Measurements from ENCODE around the gene SLC37A1. TPM values are rescaled to one million over a fixed set of nuclear protein-coding genes. Genes with fewer than 3 reads are reported as not detected.

SLC37A1 gene
- total RNA-seq, 4 donors from 2014 or later = 2.3 to 8.8 (median 6.3) TPM

- no peak overlapping the region for H3K4me3 ChIP-seq
- H3K27ac ChIP-seq = no peak overlapping the region
- TF ChIP-seq CTCF (IDR thresholded peaks at IDR 0.05) (no peak), POLR2A (IDR thresholded peaks at IDR 0.05) (no peak)
- no peaks in the 10 kb centered on the region for H3K27me3 ChIP-seq
- H3K9me3 ChIP-seq = no peaks in the 10 kb centered on the region
- intact Hi-C loops (cut with DNase I; ENCODE audit: low total_unique reads) = no loop called here
- DNase-seq = no peak
- H3K36me3 ChIP-seq = no peaks in the 10 kb centered on the region
- no peaks in the 10 kb centered on the region for H3K4me1 ChIP-seq
Observed at GRCh38 chr21:42471206-42471605, 42.4 kb upstream of the SLC37A1 start.

- no peaks in the 10 kb centered on the region for H3K36me3 ChIP-seq
- no peaks in the 10 kb centered on the region for H3K4me1 ChIP-seq
- no peaks in the 10 kb centered on the region for H3K9me3 ChIP-seq
- TF ChIP-seq POLR2A (IDR thresholded peaks at IDR 0.05) (no peak), CTCF (IDR thresholded peaks at IDR 0.05) (no peak)
- no peak overlapping the region for H3K27ac ChIP-seq
- intact Hi-C loops (cut with DNase I; ENCODE audit: low total_unique reads) = no loop called here
- no peak overlapping the region for H3K4me3 ChIP-seq
- H3K27me3 ChIP-seq = no peaks in the 10 kb centered on the region
- no peak for DNase-seq
Observed at GRCh38 chr21:42471716-42472330, 41.8 kb upstream of the SLC37A1 start.

DNA sequence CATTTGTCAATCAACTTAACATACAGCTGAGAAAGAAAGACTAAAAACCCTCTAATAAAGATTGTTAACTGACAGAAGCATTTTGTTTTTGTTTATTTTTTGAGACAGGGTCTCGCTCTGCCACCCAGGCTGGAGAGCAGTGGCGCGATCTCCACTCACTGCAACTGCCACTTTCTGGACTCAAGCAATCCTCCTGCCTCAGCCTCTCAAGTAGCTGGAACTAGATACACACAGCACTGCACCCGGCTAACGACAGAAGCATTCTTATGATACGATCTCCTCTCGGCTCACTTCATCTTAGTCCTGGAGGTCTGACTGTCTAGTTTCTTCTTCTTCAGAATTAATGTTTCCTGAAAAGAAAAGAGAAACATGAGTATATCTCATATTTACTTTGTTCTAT, 41.1 kb upstream of the SLC37A1 start:
- no peaks in the 10 kb centered on the region for H3K9me3 ChIP-seq
- H3K4me3 ChIP-seq = no peak overlapping the region
- no peaks in the 10 kb centered on the region for H3K4me1 ChIP-seq
- H3K27ac ChIP-seq = no peak overlapping the region
- no peaks in the 10 kb centered on the region for H3K36me3 ChIP-seq
- intact Hi-C loops (cut with DNase I; ENCODE audit: low total_unique reads) = no loop called here
- no peak for TF ChIP-seq POLR2A (IDR thresholded peaks at IDR 0.05)
- no peak for TF ChIP-seq CTCF (IDR thresholded peaks at IDR 0.05)
- H3K27me3 ChIP-seq = no peaks in the 10 kb centered on the region
- no peak for DNase-seq

GRCh38 chr21:42473498-42474042, 40.1 kb upstream of the SLC37A1 start:
- Histone ChIP-seq H3K27ac (no peak overlapping the region), H3K36me3 (no peaks in the 10 kb centered on the region), H3K4me1 (no peaks in the 10 kb centered on the region), H3K27me3 (no peaks in the 10 kb centered on the region), H3K9me3 (no peaks in the 10 kb centered on the region), H3K4me3 (no peak overlapping the region)
- no peak for TF ChIP-seq CTCF (IDR thresholded peaks at IDR 0.05)
- no peak for TF ChIP-seq POLR2A (IDR thresholded peaks at IDR 0.05)
- no peak for DNase-seq
- intact Hi-C loops (cut with DNase I; ENCODE audit: low total_unique reads) = no loop called here

- Histone ChIP-seq H3K9me3 (no peaks in the 10 kb centered on the region), H3K4me1 (no peaks in the 10 kb centered on the region), H3K27ac (no peak overlapping the region), H3K36me3 (no peaks in the 10 kb centered on the region), H3K27me3 (no peaks in the 10 kb centered on the region), H3K4me3 (no peak overlapping the region)
- intact Hi-C loops (cut with DNase I; ENCODE audit: low total_unique reads) = no loop called here
- TF ChIP-seq POLR2A (IDR thresholded peaks at IDR 0.05) (no peak), CTCF (IDR thresholded peaks at IDR 0.05) (no peak)
- DNase-seq = no peak
Observed at GRCh38 chr21:42474043-42474831, 39.4 kb upstream of the SLC37A1 start.

All from uterus (tissue), 4 donors.